Measurements from ENCODE around the gene PAH. TPM values are rescaled to one million over a fixed set of nuclear protein-coding genes. Genes with fewer than 3 reads are reported as not detected.

Gene PAH
- total and polyA plus RNA-seq, 10 of the 15 experiments (the other 5 are each of a cell fraction or from before 2014, with no cell fraction given) = 0.20 to 4.8 (median 0.55) TPM; not detected in 1

GRCh38 chr12:102847131-102847530, 69.9 kb downstream of the PAH start (continued):
- no peak for TF ChIP-seq CEBPB (IDR thresholded peaks at IDR 0.05; ENCODE audit: borderline replicate concordance in 1 of 2, low read depth in 2 of 2, low read length in 2 of 2)
- no peak for TF ChIP-seq IKZF2 (IDR thresholded peaks at IDR 0.05)
- no peak for TF ChIP-seq PBX3 (IDR thresholded peaks at IDR 0.05; ENCODE audit: insufficient replicate concordance, low read depth, low read length)
- no peak for TF ChIP-seq CEBPZ (IDR thresholded peaks at IDR 0.05; ENCODE audit: low read depth, low read length)
- TF ChIP-seq MEF2A (IDR thresholded peaks at IDR 0.05; ENCODE audit: insufficient read depth, low read depth, low read length) = no peak
- no peak for TF ChIP-seq NRF1 (conservative IDR thresholded peaks at IDR 0.05; ENCODE audit: low read depth, low read length)
- TF ChIP-seq RCOR1 (conservative IDR thresholded peaks at IDR 0.05; ENCODE audit: low read depth, low read length) = no peak
- no peak for TF ChIP-seq YBX1 (IDR thresholded peaks at IDR 0.05)

Data from GM12878 (cell line).